GM18505 (cell line): ENCODE results near the gene PAPPA2.

Experiments used
- ATAC-seq: cut with Tn5 transposase; IDR thresholded peaks from one replicate; pipeline ENCODE4 v1.9.1; 2021; ENCODE audit not compliant: unreplicated experiment
- POLR2A ChIP-seq: IDR thresholded peaks from 4 replicates; pipeline ENCODE4 v1.6.1; 2011; ENCODE audit warnings: borderline replicate concordance; ENCODE audit not compliant: insufficient read depth, insufficient read length; ENCODE audit errors: extremely low read depth

The PAPPA2 gene

GRCh38 chr1:176522310-176522845 lies 59.4 kb downstream of the PAPPA2 start:
- no peak for ATAC-seq
- no peak for TF ChIP-seq POLR2A

- no peak for ATAC-seq
- no peak for TF ChIP-seq POLR2A
These were observed 66.6 kb downstream of the PAPPA2 start for GRCh38 chr1:176529395-176530090.

- no peak for ATAC-seq
- no peak for TF ChIP-seq POLR2A
These were observed 68.1 kb downstream of the PAPPA2 start for GRCh38 chr1:176531036-176531435.

GRCh38 chr1:176531921-176532897 lies 69.2 kb downstream of the PAPPA2 start:
- no peak for ATAC-seq
- TF ChIP-seq POLR2A, result no peak

- TF ChIP-seq POLR2A, result no peak
- ATAC-seq, result no peak
These were observed 70.0 kb downstream of the PAPPA2 start for GRCh38 chr1:176533020-176533419.

- TF ChIP-seq POLR2A, result no peak
- no peak for ATAC-seq
These were observed 73.6 kb downstream of the PAPPA2 start for GRCh38 chr1:176536588-176536987.

- ATAC-seq, result no peak
These were observed 76.0 kb downstream of the PAPPA2 start for GRCh38 chr1:176539018-176539417.

GRCh38 chr1:176540428-176540827 lies 77.5 kb downstream of the PAPPA2 start:
- no peak for ATAC-seq
- TF ChIP-seq POLR2A, result no peak

More at GRCh38 chr1:176539018-176539417, 76.0 kb downstream of the PAPPA2 start:
- no peak for TF ChIP-seq POLR2A

GRCh38 chr1:176541663-176542062 lies 78.7 kb downstream of the PAPPA2 start:
- TF ChIP-seq POLR2A, result no peak
- no peak for ATAC-seq

GRCh38 chr1:176542352-176542751 lies 79.4 kb downstream of the PAPPA2 start:
- no peak for TF ChIP-seq POLR2A
- ATAC-seq, result no peak

- TF ChIP-seq POLR2A, result no peak
- no peak for ATAC-seq
These were observed 80.6 kb downstream of the PAPPA2 start for GRCh38 chr1:176543360-176544129.

GRCh38 chr1:176545034-176545639 lies 82.2 kb downstream of the PAPPA2 start:
- no peak for TF ChIP-seq POLR2A

More at GRCh38 chr1:176545034-176545639, 82.2 kb downstream of the PAPPA2 start:
- ATAC-seq, result no peak
